ENCODE results near the gene RPL37. TPM values are rescaled to one million over a fixed set of nuclear protein-coding genes. Genes with fewer than 3 reads are reported as not detected.

Gene RPL37
- polyA plus RNA-seq, 1 of the 3 experiments (the other 2 are of a cell fraction), result 465 TPM

GRCh38 chr5:40813698-40814281, 21.2 kb downstream of the RPL37 start:
- Histone ChIP-seq H3K79me2 (ENCODE audit: insufficient read depth) (no peaks in the 10 kb centered on the region), H3K4me3 (ENCODE audit: low read depth in 2 of 2, low read length in 1 of 2) (no peak overlapping the region), H3K4me1 (ENCODE audit: control insufficient read depth in 1 of 2, insufficient read depth in 2 of 2, low read depth in 1 of 2, low read length in 1 of 2) (no peaks in the 10 kb centered on the region), H3K4me2 (no peak overlapping the region), H4K20me1 (ENCODE audit: insufficient read depth) (no peaks in the 10 kb centered on the region), H2AFZ (ENCODE audit: low read depth) (no peak overlapping the region), H3F3A (replicated peaks; ENCODE audit: insufficient read depth) (peaks cover 2% of the 10 kb centered on the region), H3K9me3 (no peaks in the 10 kb centered on the region), H3K27me3 (ENCODE audit: insufficient read depth) (no peaks in the 10 kb centered on the region), H3K27ac (ENCODE audit: low read depth in 2 of 2, low read length in 1 of 2) (no peak overlapping the region), H3K36me3 (replicated peaks in 1 of 2; ENCODE audit: control insufficient read depth in 1 of 2, insufficient read depth in 2 of 2, low read length in 1 of 2) (no peaks in the 10 kb centered on the region), H3K9me2 (no peaks in the 10 kb centered on the region), H3K9ac (no peak overlapping the region)
- TF ChIP-seq FOXJ3 (CRISPR knock-in tag; IDR thresholded peaks at IDR 0.05) (no peak), RCOR1 (IDR thresholded peaks at IDR 0.05; ENCODE audit: low read length) (no peak), POLR2AphosphoS5 (IDR thresholded peaks at IDR 0.05; ENCODE audit: low read depth, low read length) (no peak), ZBTB33 (IDR thresholded peaks at IDR 0.05; ENCODE audit: borderline replicate concordance, low read depth) (no peak), MXI1 (IDR thresholded peaks at IDR 0.05; ENCODE audit: low read depth, low read length) (no peak), RXRA (IDR thresholded peaks at IDR 0.05; ENCODE audit: borderline replicate concordance, low read depth) (no peak), GABPA (IDR thresholded peaks at IDR 0.05; ENCODE audit: low read depth) (no peak), JUND (IDR thresholded peaks at IDR 0.05) (no peak), FOXM1 (IDR thresholded peaks at IDR 0.05; ENCODE audit: low read depth) (no peak), EP300 (IDR thresholded peaks at IDR 0.05; ENCODE audit: borderline replicate concordance in 1 of 2, low read depth in 1 of 2, low read length in 1 of 2) (no peak), NFIC (IDR thresholded peaks at IDR 0.05; ENCODE audit: borderline replicate concordance) (no peak), TEAD4 (IDR thresholded peaks at IDR 0.05; ENCODE audit: borderline replicate concordance, insufficient read depth) (no peak)
- DNase-seq, result no peak
- ChIA-PET POLR2A (no interaction called here), CTCF (interaction anchor here (1.2 kb wide), 1 partner anchor 11 kb away, joined by 3 read pairs; no protein-coding TSS in a partner anchor)
- 89% methylated on average over 2 of the region's 2 CpGs for WGBS (ENCODE audit: low lambda C conversion rate)

GRCh38 chr5:40812125-40812524, 22.9 kb downstream of the RPL37 start:
- H3K4me3 ChIP-seq (ENCODE audit: low read depth in 2 of 2, low read length in 1 of 2), result no peak overlapping the region
- WGBS (ENCODE audit: low lambda C conversion rate), result 88% methylated on average over 1 of the region's 1 CpG
- no peaks in the 10 kb centered on the region for H4K20me1 ChIP-seq (ENCODE audit: insufficient read depth)
- H3K4me1 ChIP-seq (ENCODE audit: control insufficient read depth in 1 of 2, insufficient read depth in 2 of 2, low read depth in 1 of 2, low read length in 1 of 2), result no peaks in the 10 kb centered on the region
- H3K9ac ChIP-seq, result no peak overlapping the region
- no peaks in the 10 kb centered on the region for H3K79me2 ChIP-seq (ENCODE audit: insufficient read depth)
- no peak overlapping the region for H3K27ac ChIP-seq (ENCODE audit: low read depth in 2 of 2, low read length in 1 of 2)
- no peaks in the 10 kb centered on the region for H3K9me3 ChIP-seq
- no peak overlapping the region for H3K4me2 ChIP-seq
- no peaks in the 10 kb centered on the region for H3K27me3 ChIP-seq (ENCODE audit: insufficient read depth)
- DNase-seq, result no peak
- no peaks in the 10 kb centered on the region for H3K36me3 ChIP-seq (replicated peaks in 1 of 2; ENCODE audit: control insufficient read depth in 1 of 2, insufficient read depth in 2 of 2, low read length in 1 of 2)
- H3F3A ChIP-seq (replicated peaks; ENCODE audit: insufficient read depth), result peaks cover 4% of the 10 kb centered on the region
- POLR2A ChIA-PET, result interaction anchor here (1.1 kb wide), 1 partner anchor 14 kb away, joined by 3 read pairs; no protein-coding TSS in a partner anchor
- H3K9me2 ChIP-seq, result no peaks in the 10 kb centered on the region
- no peak for TF ChIP-seq MXI1 (IDR thresholded peaks at IDR 0.05; ENCODE audit: low read depth, low read length)
- no peak for TF ChIP-seq EP300 (IDR thresholded peaks at IDR 0.05; ENCODE audit: borderline replicate concordance in 1 of 2, low read depth in 1 of 2, low read length in 1 of 2)
- no peak for TF ChIP-seq MEF2A (IDR thresholded peaks at IDR 0.05; ENCODE audit: borderline replicate concordance, low read depth)
- no peak for TF ChIP-seq FOXM1 (IDR thresholded peaks at IDR 0.05; ENCODE audit: low read depth)
- TF ChIP-seq TAF1 (IDR thresholded peaks at IDR 0.05; ENCODE audit: borderline replicate concordance, low read depth, low read length), result no peak
- CTCF ChIA-PET, result no interaction called here
- H2AFZ ChIP-seq (ENCODE audit: low read depth), result no peak overlapping the region

Measured in SK-N-SH (cell line).